ENCODE results near the gene KCND2. TPM values are rescaled to one million over a fixed set of nuclear protein-coding genes. Genes with fewer than 3 reads are reported as not detected.

Gene KCND2
- total and polyA plus RNA-seq, 2 of the 4 experiments (the other 2 are of a cell fraction): under 0.01 TPM; not detected in 1

DNA sequence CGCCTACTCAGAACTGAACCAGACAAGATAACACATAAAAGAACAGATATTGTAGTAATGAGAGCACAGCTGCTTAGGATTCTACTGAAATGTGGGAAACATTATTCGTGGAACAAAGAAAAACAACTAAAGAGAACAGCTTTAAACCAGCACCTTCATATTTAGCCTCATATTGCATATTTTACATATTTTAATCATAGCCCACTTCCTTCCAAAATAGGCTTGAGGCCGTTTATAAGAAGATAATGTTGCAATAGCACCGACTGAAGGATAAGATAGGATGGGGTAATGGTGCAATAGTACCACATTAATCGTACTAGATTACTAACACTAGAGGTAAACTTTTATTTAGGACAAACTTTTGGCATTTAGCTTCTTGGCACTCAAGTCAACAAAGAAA is 71.3 kb downstream of the KCND2 start:
- H3K56ac ChIP-seq (ENCODE audit: extremely low read depth, insufficient read depth, low read length): no peak overlapping the region
- H4K8ac ChIP-seq (ENCODE audit: low read depth in 2 of 2, low read length in 2 of 2): no peak overlapping the region
- no peak overlapping the region for H3K4me3 ChIP-seq (ENCODE audit: insufficient read depth, low read depth, low read length)
- POLR2A ChIA-PET (ENCODE audit: unreplicated experiment): no interaction called here
- no CpG with 5 or more reads among the region's 5 CpGs for WGBS, 2 experiments (ENCODE audit: extremely low coverage in 2 of 2, insufficient read length in 1 of 2)
- no peak overlapping the region for H2BK15ac ChIP-seq (ENCODE audit: low read depth, low read length)
- no peak overlapping the region for H2BK120ac ChIP-seq (ENCODE audit: low read depth, low read length)
- CTCF ChIA-PET: no interaction called here
- H2AK9ac ChIP-seq (replicated peaks; ENCODE audit: low read depth, low read length, poor library complexity): no peak overlapping the region
- H3K9me1 ChIP-seq (ENCODE audit: insufficient read depth, low read length): no peaks in the 10 kb centered on the region
- no peak overlapping the region for H4K91ac ChIP-seq (ENCODE audit: insufficient read depth, low read depth, low read length)
- intact Hi-C loops (cut with micrococcal nuclease): no loop called here
- no peak overlapping the region for H3K27ac ChIP-seq (ENCODE audit: insufficient read depth, low read length)
- no TSS peak for BruUV-seq (replicated peaks)
- no peaks in the 10 kb centered on the region for H3K4me1 ChIP-seq (ENCODE audit: control insufficient read depth, insufficient read depth, low read length)
- no peak overlapping the region for H3K9ac ChIP-seq (ENCODE audit: low read depth, low read length)
- H3K18ac ChIP-seq (ENCODE audit: low read depth, low read length): no peak overlapping the region
- H3K36me3 ChIP-seq (ENCODE audit: control insufficient read depth, insufficient read depth, low read length): no peaks in the 10 kb centered on the region
- DNase-seq (no peak), ATAC-seq (ENCODE audit: low read depth) (no peak)
- H2AFZ ChIP-seq (replicated peaks; ENCODE audit: low read length, poor library complexity): no peak overlapping the region
- no peak overlapping the region for H3K4me2 ChIP-seq (ENCODE audit: low read depth, low read length)
- no peak overlapping the region for H2AK5ac ChIP-seq (ENCODE audit: low read depth, low read length)
- H3K79me1 ChIP-seq (ENCODE audit: low read depth in 1 of 2, low read length in 2 of 2): no peaks in the 10 kb centered on the region
- H2BK5ac ChIP-seq (ENCODE audit: low read depth, low read length, poor library complexity, severe bottlenecking): no peak overlapping the region
- no peaks in the 10 kb centered on the region for H3K27me3 ChIP-seq (ENCODE audit: control insufficient read depth, insufficient read depth, low read length)
- in situ Hi-C loops (cut with MboI; ENCODE audit: low sequenced_read_pairs): no loop called here
- TF ChIP-seq RCOR1 (IDR thresholded peaks at IDR 0.05; ENCODE audit: insufficient replicate concordance, low read length): no peak
- TF ChIP-seq NFE2L2 (IDR thresholded peaks at IDR 0.05; ENCODE audit: low read depth, low read length): no peak
- TF ChIP-seq BHLHE40 (IDR thresholded peaks at IDR 0.05; ENCODE audit: low read depth, low read length): no peak
- TF ChIP-seq, protein P1, sequence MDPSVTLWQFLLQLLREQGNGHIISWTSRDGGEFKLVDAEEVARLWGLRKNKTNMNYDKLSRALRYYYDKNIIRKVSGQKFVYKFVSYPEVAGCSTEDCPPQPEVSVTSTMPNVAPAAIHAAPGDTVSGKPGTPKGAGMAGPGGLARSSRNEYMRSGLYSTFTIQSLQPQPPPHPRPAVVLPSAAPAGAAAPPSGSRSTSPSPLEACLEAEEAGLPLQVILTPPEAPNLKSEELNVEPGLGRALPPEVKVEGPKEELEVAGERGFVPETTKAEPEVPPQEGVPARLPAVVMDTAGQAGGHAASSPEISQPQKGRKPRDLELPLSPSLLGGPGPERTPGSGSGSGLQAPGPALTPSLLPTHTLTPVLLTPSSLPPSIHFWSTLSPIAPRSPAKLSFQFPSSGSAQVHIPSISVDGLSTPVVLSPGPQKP (IDR thresholded peaks at IDR 0.05; ENCODE audit: borderline replicate concordance, low read depth, low read length): no peak
- no peak for TF ChIP-seq RAD21 (IDR thresholded peaks at IDR 0.05; ENCODE audit: low read length)
- TF ChIP-seq SMC3 (IDR thresholded peaks at IDR 0.05; ENCODE audit: low read depth, low read length): no peak
- no peak for TF ChIP-seq POLR2A (IDR thresholded peaks at IDR 0.05; ENCODE audit: low read depth, low read length)
- TF ChIP-seq RFX5 (IDR thresholded peaks at IDR 0.05; ENCODE audit: low read depth, low read length): no peak
- no peak for TF ChIP-seq FOS (IDR thresholded peaks at IDR 0.05; ENCODE audit: low read depth, low read length)
- no peak for TF ChIP-seq MAFK (IDR thresholded peaks at IDR 0.05; ENCODE audit: low read depth, low read length)
- TF ChIP-seq, protein P2, sequence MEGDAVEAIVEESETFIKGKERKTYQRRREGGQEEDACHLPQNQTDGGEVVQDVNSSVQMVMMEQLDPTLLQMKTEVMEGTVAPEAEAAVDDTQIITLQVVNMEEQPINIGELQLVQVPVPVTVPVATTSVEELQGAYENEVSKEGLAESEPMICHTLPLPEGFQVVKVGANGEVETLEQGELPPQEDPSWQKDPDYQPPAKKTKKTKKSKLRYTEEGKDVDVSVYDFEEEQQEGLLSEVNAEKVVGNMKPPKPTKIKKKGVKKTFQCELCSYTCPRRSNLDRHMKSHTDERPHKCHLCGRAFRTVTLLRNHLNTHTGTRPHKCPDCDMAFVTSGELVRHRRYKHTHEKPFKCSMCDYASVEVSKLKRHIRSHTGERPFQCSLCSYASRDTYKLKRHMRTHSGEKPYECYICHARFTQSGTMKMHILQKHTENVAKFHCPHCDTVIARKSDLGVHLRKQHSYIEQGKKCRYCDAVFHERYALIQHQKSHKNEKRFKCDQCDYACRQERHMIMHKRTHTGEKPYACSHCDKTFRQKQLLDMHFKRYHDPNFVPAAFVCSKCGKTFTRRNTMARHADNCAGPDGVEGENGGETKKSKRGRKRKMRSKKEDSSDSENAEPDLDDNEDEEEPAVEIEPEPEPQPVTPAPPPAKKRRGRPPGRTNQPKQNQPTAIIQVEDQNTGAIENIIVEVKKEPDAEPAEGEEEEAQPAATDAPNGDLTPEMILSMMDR (conservative IDR thresholded peaks at IDR 0.05; ENCODE audit: low read depth, low read length): no peak
- TF ChIP-seq MXI1 (IDR thresholded peaks at IDR 0.05; ENCODE audit: borderline replicate concordance, low read depth, low read length): no peak
- TF ChIP-seq, protein P3, sequence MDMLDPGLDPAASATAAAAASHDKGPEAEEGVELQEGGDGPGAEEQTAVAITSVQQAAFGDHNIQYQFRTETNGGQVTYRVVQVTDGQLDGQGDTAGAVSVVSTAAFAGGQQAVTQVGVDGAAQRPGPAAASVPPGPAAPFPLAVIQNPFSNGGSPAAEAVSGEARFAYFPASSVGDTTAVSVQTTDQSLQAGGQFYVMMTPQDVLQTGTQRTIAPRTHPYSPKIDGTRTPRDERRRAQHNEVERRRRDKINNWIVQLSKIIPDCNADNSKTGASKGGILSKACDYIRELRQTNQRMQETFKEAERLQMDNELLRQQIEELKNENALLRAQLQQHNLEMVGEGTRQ (IDR thresholded peaks at IDR 0.05; ENCODE audit: low read depth, low read length): no peak
- TF ChIP-seq MAZ (IDR thresholded peaks at IDR 0.05; ENCODE audit: borderline replicate concordance, low read depth, low read length): no peak
- no peak for TF ChIP-seq CEBPB (IDR thresholded peaks at IDR 0.05; ENCODE audit: low read depth, low read length)
- TF ChIP-seq CHD1 (IDR thresholded peaks at IDR 0.05; ENCODE audit: low read depth, low read length): no peak
- H3K4ac ChIP-seq (ENCODE audit: low read depth, low read length): no peak overlapping the region
- no peaks in the 10 kb centered on the region for H4K20me1 ChIP-seq (ENCODE audit: insufficient read depth, low read length)
- no peaks in the 10 kb centered on the region for H3K9me3 ChIP-seq (ENCODE audit: control insufficient read depth, insufficient read depth, low read length)
- H4K5ac ChIP-seq (ENCODE audit: low read depth, low read length): no peak overlapping the region
- H3K14ac ChIP-seq (replicated peaks; ENCODE audit: low read depth, low read length): no peak overlapping the region
- no peak overlapping the region for H3K23ac ChIP-seq (ENCODE audit: low read depth, low read length)
- H2BK20ac ChIP-seq (ENCODE audit: low read depth, low read length): no peak overlapping the region
- dilution Hi-C loops (cut with HindIII; ENCODE audit: low sequenced_read_pairs, unreplicated experiment): no loop called here
